DND-41 (cell line): ENCODE results near the gene IQCK.
"Not testable (repeated sequence)": the region's sequence is repeated elsewhere in the genome, so short reads cannot be mapped to it uniquely, and the experiment has no call there.

ENCODE experiments used
- ATAC-seq: fragments of 200-7000 bp; cut with Tn5 transposase; 3 replicates; pipeline ENCODE4 v1.9.1; 2021; ENCODE audit warnings: low read depth; ENCODE audit not compliant: insufficient read depth
- DNase-seq: peaks from one replicate; pipeline ENCODE4 v3.0.0-alpha.2; 2020
- H2AFZ ChIP-seq: 2 replicates; pipeline ENCODE4 v1.6.0; 2012; ENCODE audit warnings: low read depth, low read length
- H3K27ac ChIP-seq: 2 replicates; pipeline ENCODE4 v1.5.1; 2012; ENCODE audit warnings: low read length, inconsistent platforms
- H3K27me3 ChIP-seq: fragments of 200-600 bp; sonication (generic); 2 replicates; pipeline ENCODE4 v1.6.0; 2012; ENCODE audit warnings: low read length, mild to moderate bottlenecking, inconsistent platforms; ENCODE audit not compliant: insufficient read depth, poor library complexity
- H3K36me3 ChIP-seq: 2 replicates; pipeline ENCODE4 v1.5.1; 2012; ENCODE audit warnings: low read length, inconsistent platforms; ENCODE audit not compliant: insufficient read depth
- H3K4me1 ChIP-seq: 2 replicates; pipeline ENCODE4 v1.5.1; 2012; ENCODE audit warnings: mild to moderate bottlenecking, low read length; ENCODE audit not compliant: insufficient read depth
- H3K4me2 ChIP-seq: 2 replicates; pipeline ENCODE4 v1.6.0; 2012; ENCODE audit warnings: mild to moderate bottlenecking, moderate library complexity, low read length, inconsistent platforms; ENCODE audit not compliant: insufficient read depth
- H3K4me3 ChIP-seq, 2 experiments: fragments of 200-600 bp in 1 of 2; shearing (Covaris generic) in 1 of 2; 2 replicates each; pipeline ENCODE4 v1.5.1; 2012 to 2016; ENCODE audit warnings: inconsistent platforms in 2 of 2, low read length in 2 of 2, mild to moderate bottlenecking in 2 of 2, low read depth in 1 of 2, moderate library complexity in 1 of 2
- H3K79me2 ChIP-seq: 2 replicates; pipeline ENCODE4 v1.6.0; 2012; ENCODE audit warnings: low read length, inconsistent platforms; ENCODE audit not compliant: insufficient read depth
- H3K9ac ChIP-seq: 2 replicates; pipeline ENCODE4 v1.6.0; 2012; ENCODE audit warnings: low read depth, mild to moderate bottlenecking, inconsistent platforms, low read length, moderate library complexity
- H3K9me3 ChIP-seq: 2 replicates; pipeline ENCODE4 v1.5.1; 2012; ENCODE audit warnings: low read length, moderate library complexity, mild to moderate bottlenecking, inconsistent platforms; ENCODE audit not compliant: insufficient read depth, severe bottlenecking
- H4K20me1 ChIP-seq: 2 replicates; pipeline ENCODE4 v1.6.0; 2012; ENCODE audit warnings: low read length; ENCODE audit not compliant: insufficient read depth
- EZH2 ChIP-seq: IDR thresholded peaks from 3 replicates; pipeline ENCODE4 v1.6.1; 2012; ENCODE audit warnings: borderline replicate concordance, low read depth, mild to moderate bottlenecking, moderate library complexity, low read length, inconsistent platforms; ENCODE audit not compliant: severe bottlenecking
- TF ChIP-seq, protein P1 (sequence below): IDR thresholded peaks from 2 replicates; pipeline ENCODE4 v1.5.1; 2012; ENCODE audit warnings: borderline replicate concordance, low read length, moderate library complexity, mild to moderate bottlenecking; ENCODE audit not compliant: poor library complexity, severe bottlenecking; ENCODE audit errors: extremely low read depth

Gene IQCK

DNA sequence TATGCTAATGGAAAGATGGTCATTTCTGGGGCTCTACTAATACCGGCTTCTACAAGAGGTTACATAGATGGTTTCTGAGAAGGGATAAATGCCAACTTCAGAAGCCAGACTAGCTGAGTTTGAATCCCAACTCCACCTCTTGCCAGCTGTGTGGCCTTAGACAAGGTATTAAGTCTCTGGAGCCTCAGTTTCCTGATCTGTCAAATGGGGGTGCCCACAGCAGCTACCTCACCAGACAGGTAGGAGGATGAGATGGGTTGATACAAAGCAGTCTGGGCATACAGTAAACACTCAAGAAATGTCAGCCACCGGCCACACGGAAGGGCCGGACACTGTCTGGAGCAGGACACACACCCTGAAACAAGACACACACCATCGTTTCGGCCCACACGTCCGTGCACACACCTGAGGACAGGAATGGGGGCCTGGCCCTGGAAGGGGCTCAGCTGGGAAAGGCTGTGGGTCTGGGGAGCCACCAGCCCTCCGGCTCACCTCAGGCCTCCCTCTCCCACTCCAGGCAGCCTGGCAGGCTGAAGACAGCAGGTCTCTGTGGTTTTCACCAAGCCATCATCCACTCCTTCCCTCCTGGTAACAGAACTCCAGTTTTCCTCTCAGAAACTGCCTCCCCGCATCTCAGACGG, 5.5 kb upstream of the IQCK start:
- H3K4me3 ChIP-seq = no peak overlapping the region
- peaks cover 19% of the 10 kb centered on the region for H3K4me1 ChIP-seq
- no peak overlapping the region; the same call in 1 of the 2 replicates for H3K4me2 ChIP-seq
- H3K27me3 ChIP-seq = no peaks in the 10 kb centered on the region
- H4K20me1 ChIP-seq = peaks cover 73% of the 10 kb centered on the region
- no peak for ATAC-seq
- peaks cover 82% of the 10 kb centered on the region for H3K36me3 ChIP-seq
- no peak overlapping the region for H3K27ac ChIP-seq
- H3K9ac ChIP-seq = no peak overlapping the region
- TF ChIP-seq, protein P1, sequence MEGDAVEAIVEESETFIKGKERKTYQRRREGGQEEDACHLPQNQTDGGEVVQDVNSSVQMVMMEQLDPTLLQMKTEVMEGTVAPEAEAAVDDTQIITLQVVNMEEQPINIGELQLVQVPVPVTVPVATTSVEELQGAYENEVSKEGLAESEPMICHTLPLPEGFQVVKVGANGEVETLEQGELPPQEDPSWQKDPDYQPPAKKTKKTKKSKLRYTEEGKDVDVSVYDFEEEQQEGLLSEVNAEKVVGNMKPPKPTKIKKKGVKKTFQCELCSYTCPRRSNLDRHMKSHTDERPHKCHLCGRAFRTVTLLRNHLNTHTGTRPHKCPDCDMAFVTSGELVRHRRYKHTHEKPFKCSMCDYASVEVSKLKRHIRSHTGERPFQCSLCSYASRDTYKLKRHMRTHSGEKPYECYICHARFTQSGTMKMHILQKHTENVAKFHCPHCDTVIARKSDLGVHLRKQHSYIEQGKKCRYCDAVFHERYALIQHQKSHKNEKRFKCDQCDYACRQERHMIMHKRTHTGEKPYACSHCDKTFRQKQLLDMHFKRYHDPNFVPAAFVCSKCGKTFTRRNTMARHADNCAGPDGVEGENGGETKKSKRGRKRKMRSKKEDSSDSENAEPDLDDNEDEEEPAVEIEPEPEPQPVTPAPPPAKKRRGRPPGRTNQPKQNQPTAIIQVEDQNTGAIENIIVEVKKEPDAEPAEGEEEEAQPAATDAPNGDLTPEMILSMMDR = no peak
- no peak for TF ChIP-seq EZH2
- H3K9me3 ChIP-seq = no peaks in the 10 kb centered on the region
- no peak overlapping the region for H2AFZ ChIP-seq
- peaks cover 66% of the 10 kb centered on the region for H3K79me2 ChIP-seq
- no peak for DNase-seq

DNA sequence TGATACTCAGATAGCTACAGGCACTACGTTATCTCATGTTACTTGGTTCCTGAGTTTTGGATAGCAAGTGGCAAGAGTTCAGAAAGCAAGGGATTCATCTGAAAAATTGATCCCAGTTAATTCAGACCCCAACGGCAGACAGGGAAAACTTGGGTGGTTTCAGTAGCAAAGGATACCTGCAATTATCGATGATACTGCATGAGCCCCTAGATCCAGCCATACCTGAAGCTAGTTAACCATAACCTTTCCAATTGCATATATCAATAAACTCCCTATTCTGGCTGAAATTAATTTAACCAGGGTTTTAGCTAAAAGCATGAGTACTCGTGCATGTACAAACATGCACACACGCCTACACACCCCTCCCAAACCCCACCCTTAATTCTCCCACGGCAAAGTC, 4.4 kb upstream of the IQCK start:
- Histone ChIP-seq H4K20me1 (peaks cover 61% of the 10 kb centered on the region), H3K36me3 (peaks cover 71% of the 10 kb centered on the region), H2AFZ (no peak overlapping the region)

DNA sequence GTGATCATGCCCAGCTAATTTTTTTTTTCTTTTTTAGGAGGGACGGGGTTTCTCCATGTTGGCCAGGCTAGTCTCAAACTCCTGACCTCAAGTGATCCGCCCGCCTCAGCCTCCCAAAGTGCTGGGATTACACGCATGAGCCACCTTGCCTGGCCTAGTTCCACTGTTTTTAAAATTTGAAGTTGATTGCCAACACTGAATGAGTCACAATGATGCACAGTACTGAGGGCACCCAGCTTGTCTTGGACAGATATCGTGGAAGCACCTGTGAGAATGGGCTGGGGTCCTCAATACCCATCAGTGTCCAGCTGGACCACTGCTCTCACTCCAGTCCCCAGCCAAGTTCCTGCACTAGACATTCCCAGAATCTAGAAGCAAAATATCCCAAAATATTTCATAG, 2.5 kb upstream of the IQCK start:
- H3K27me3 ChIP-seq = no peaks in the 10 kb centered on the region
- H4K20me1 ChIP-seq = peaks cover 44% of the 10 kb centered on the region
- no peak overlapping the region for H3K27ac ChIP-seq
- H3K9ac ChIP-seq = no peak overlapping the region
- no peak for TF ChIP-seq EZH2
- TF ChIP-seq, protein P1 = no peak
- DNase-seq (no peak), ATAC-seq (no peak)
- peaks cover 33% of the 10 kb centered on the region for H3K4me1 ChIP-seq
- H3K9me3 ChIP-seq = no peaks in the 10 kb centered on the region
- peaks cover 62% of the 10 kb centered on the region for H3K79me2 ChIP-seq
- H2AFZ ChIP-seq = no peak overlapping the region
- H3K36me3 ChIP-seq = peaks cover 52% of the 10 kb centered on the region
- no peak overlapping the region for H3K4me3 ChIP-seq
- H3K4me2 ChIP-seq = peak overlapping the region; percentile 80; the same call in 1 of the 2 replicates

More for the DNA sequence above, 4.4 kb upstream of the IQCK start:
- H3K27me3 ChIP-seq = no peaks in the 10 kb centered on the region
- ATAC-seq (no peak), DNase-seq (no peak)
- TF ChIP-seq EZH2 = no peak
- TF ChIP-seq, protein P1 = no peak
- no peak overlapping the region for H3K4me2 ChIP-seq
- H3K79me2 ChIP-seq = peaks cover 65% of the 10 kb centered on the region
- H3K4me1 ChIP-seq = peaks cover 22% of the 10 kb centered on the region
- no peak overlapping the region for H3K4me3 ChIP-seq
- H3K9ac ChIP-seq = no peak overlapping the region
- H3K9me3 ChIP-seq = no peaks in the 10 kb centered on the region
- H3K27ac ChIP-seq = no peak overlapping the region

DNA sequence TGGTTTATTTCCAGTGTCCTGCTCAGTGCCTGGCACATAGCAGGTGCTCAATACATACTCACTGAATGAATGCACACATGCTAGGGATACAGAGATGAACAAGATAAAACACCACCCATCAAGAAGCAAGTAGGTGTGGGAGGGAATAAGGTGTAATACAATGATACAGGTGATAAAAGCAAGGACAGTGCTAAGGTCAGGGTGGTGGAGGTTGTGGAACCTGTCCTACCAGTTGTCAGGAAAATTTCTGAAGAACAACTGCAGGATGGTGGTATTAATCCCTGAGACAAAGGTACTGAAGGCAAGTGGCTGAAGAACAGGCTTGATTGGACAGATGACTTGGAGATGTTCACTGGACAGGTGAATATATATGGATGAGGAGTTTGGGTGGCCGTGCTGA, 1.9 kb upstream of the IQCK start:
- Histone ChIP-seq H3K4me3 (peak overlapping the region in 1 of 2 experiments; percentile 81; a peak in 1 of 4 replicates), H3K4me2 (peak overlapping the region; percentile 80), H3K79me2 (peaks cover 60% of the 10 kb centered on the region), H3K4me1 (peaks cover 33% of the 10 kb centered on the region), H3K27ac (no peak overlapping the region), H3K27me3 (no peaks in the 10 kb centered on the region), H4K20me1 (peaks cover 39% of the 10 kb centered on the region), H2AFZ (no peak overlapping the region), H3K9me3 (no peaks in the 10 kb centered on the region), H3K36me3 (peaks cover 46% of the 10 kb centered on the region), H3K9ac (no peak overlapping the region)
- TF ChIP-seq, protein P1 = no peak
- TF ChIP-seq EZH2 = no peak
- ATAC-seq (no peak), DNase-seq (no peak)

DNA sequence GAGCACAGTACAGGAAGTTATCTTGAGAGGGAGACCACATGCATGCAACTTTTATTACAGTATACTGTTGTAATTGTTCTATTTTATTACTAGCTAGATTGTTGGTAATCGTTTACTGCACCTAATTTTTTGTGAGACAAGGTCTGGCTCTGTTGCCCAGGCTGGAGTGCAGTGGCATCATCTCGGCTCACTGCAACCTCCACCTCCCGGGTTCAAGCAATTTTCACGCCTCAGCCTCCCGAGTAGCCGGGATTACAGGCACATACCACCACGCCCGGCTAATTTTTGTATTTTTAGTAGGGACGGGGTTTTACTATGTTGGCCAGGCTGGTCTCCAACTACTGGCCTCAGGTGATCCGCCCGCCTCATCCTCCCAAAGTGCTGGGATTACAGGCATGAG, 1.3 kb upstream of the IQCK start:
- H3K27me3 ChIP-seq, H2AFZ ChIP-seq, DNase-seq, H3K27ac ChIP-seq, ATAC-seq, H3K9me3 ChIP-seq: not testable (repeated sequence)
- H3K79me2 ChIP-seq = peaks cover 56% of the 10 kb centered on the region
- peak overlapping the region; percentile 80 for H3K4me2 ChIP-seq
- H3K4me1 ChIP-seq = peaks cover 33% of the 10 kb centered on the region
- H3K36me3 ChIP-seq = peaks cover 41% of the 10 kb centered on the region
- peak overlapping the region; percentile 81 to 100 for H3K4me3 ChIP-seq
- H4K20me1 ChIP-seq = peaks cover 33% of the 10 kb centered on the region
- peak overlapping the region; percentile 94 for H3K9ac ChIP-seq
